T-helper 1 cell (primary cell): ENCODE measurements around the gene CACNA1H.
"Not testable (repeated sequence)": the region's sequence is repeated elsewhere in the genome, so short reads cannot be mapped to it uniquely, and the experiment has no call there.

Experiments used
- DNase-seq, 5 donors: peaks; one replicate each; pipeline ENCODE4 v3.0.0-alpha.2; 2012 to 2020

Gene CACNA1H

DNA sequence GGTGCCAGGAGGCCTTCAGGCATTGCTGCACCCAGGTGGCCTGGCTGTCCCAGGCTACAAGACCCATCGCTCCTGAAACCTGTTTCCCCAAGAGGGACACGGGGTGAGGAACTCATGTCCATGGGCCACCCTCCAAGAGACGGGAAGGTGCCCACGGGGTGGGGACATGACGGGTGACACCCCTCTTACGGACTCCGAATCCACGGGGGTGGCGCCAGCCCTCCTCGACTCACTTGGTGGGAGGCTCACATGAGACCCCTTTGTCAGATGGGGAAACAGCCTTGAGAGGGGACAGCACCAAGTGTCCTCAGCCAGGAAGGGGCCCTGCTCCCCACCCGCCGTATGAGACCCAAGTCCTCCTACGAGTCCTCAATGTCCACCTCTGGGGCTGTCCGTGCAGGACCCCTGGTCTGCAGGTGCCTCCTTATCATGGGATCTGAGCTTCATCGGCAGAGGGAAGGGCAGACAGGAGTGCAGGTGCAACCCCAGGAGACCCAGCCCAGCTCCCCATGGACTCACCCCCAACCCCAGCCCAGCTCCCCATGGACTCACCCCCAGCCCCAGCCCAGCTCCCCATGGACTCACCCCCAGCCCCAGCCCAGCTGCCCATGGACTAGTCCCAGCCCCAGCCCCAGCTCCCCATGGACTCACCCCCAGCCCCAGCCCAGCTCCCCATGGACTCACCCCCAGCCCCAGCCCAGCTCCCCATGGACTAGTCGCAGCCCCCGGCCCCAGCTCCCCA is 77.7 kb downstream of the CACNA1H start:
- not testable (repeated sequence) for DNase-seq

- peak in 1 of 5 donors; percentile 1 for DNase-seq
Observed at GRCh38 chr16:1231301-1231700, 78.4 kb downstream of the CACNA1H start.

DNA sequence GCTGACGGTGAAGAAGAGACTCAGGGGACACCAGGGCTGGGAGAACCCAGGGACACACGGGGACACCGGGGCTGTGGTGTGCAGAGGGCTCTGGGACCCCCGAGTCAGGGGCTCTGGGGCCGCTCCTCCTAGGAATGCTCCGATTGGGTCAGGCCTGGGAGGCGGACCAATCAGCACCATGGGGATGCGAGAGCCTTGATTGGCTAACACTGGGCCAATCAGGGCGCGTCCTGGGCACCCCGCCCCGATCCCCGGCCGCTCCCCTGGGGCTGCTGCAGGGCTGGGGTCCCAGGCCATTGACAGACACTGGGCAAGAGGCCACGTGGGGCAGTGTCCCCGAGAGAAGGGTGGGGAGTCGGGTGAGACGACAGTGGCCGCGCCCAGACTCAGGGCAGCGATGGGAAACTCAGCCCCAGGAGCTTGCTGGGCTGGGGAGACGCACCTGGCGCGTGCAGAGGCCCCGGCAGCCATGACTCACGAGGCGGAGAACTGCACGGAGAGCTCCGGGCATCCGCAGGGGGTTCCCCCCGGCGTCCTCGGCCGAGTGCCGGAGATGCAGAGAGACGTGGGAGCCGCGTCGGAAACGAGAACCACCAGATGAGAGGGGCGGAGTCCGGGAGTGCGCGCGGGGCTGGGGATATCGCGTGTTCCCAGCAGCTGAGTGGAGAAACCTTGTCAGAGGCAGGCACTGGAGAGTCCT is 79.3 kb downstream of the CACNA1H start:
- not testable (repeated sequence) for DNase-seq

DNA sequence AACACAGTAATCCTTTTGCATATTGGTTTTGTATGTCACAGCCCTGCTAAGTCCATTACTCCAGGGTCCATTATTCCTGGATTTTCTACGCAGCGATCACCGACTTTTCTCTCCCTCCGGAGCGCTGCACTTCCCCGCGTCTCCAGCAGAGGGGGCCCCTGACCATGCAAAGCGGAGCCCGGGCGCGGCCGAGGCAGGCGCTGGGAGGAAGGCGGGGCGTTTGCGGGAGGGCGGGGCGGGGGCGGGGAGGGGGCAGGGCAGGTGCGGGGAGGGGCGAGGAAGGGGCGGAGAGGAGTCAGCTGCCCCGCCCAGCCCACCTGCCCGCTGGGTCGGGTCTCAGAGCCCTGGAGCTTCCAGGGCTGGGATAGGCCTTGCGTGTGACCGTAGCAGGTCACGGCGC is 83.8 kb downstream of the CACNA1H start:
- DNase-seq = not testable (repeated sequence)

DNA sequence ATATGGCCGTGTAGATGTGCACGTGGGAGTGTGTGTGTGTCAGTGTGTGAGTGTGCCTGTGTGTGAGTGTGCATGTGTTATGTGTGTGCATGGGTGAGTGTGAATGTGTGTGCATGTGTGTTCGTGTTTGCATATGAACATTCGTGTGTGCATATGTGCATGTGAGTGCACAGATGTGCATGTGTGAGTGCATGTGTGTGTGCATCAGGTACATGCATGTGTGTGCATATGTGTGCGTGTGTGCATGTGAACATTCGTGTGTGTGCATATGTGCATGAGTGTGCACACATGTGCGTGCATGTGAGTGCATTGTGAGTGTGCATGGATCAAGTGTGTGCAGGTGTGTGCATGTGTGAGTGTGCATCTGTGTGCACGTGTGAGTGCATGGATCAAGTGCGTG is 85.1 kb downstream of the CACNA1H start:
- no peak for DNase-seq

GRCh38 chr16:1238909-1239308 is 86.0 kb downstream of the CACNA1H start:
- DNase-seq = not testable (repeated sequence)

DNA sequence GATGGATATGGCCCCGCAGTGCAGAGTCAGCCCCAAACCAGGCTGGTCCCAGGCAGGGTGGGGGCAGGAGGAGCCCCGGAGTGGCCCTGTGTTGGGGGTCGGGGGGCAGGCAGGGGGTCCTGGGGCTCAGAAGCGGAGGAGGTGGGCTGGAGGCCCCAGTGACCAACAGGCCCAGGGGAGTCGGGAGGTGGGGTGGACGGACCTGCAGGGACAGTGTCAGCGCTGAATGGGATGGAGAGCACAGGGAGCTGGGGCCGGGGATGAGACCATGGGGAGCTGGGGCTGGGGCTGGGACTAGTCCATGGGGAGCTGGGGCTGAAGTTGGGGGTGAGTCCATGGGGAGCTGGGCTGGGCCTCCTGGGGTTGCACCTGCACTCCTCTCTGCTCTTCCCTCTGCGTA is 86.7 kb downstream of the CACNA1H start:
- DNase-seq = peak in 1 of 5 donors; percentile 7

DNA sequence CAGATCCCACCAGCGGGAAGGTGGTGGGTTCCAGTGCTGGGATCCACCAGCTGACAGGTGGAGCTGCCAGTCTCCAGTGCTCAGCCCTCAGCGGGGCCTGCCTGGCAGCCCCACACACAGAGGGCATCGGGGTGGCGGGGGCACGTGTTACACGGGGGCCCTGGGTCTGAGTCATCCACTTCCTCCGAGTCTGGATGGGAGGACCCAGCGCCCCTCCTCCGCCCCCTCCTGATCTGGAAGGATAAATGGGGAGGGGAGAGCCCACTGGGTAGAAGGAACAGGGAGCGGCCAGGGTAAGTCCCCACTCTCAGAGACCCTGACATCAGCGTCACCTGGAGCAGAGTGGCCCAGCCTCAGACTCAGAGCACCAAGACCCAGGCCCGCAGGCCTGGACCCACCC is 87.5 kb downstream of the CACNA1H start, which contains the start of gene TPSAB1:
Gene TPSAB1, plus strand, starts transcription at position 270 of the 400 bp plus-strand sequence. CDS start 234 bp downstream, outside the sequence.
- not testable (repeated sequence) for DNase-seq

- not testable (repeated sequence) for DNase-seq
Observed at GRCh38 chr16:1241081-1241480, 88.2 kb downstream of the CACNA1H start.

GRCh38 chr16:1243363-1243762 is 90.5 kb downstream of the CACNA1H start:
- DNase-seq = not testable (repeated sequence)

- not testable (repeated sequence) for DNase-seq
Observed at GRCh38 chr16:1243907-1244850, 91.3 kb downstream of the CACNA1H start.

DNA sequence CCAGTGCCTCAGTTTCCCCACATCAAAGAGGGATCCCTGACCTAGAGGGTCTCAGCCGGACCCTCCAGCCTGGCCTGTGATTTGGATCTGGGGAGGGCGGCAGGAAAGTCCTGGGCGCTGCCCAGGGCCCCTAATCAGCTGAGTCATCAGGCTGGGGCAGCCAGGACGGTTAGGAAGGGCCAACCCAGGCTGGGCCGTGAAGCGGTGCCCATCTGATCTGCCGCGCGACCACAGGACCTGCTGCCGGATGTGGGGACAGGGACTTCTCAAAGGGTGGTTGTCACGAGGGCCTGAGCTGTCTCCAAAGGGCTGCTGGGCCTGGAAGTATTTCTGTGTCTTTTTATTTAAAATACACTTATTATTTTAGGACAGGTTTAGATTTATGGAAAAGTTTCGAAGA is 92.0 kb downstream of the CACNA1H start:
- no peak for DNase-seq

GRCh38 chr16:1245452-1246020 is 92.6 kb downstream of the CACNA1H start:
- DNase-seq = no peak

GRCh38 chr16:1247903-1248537 is 95.1 kb downstream of the CACNA1H start:
- DNase-seq = not testable (repeated sequence)

GRCh38 chr16:1249031-1249755 is 96.3 kb downstream of the CACNA1H start:
- DNase-seq = not testable (repeated sequence)

DNA sequence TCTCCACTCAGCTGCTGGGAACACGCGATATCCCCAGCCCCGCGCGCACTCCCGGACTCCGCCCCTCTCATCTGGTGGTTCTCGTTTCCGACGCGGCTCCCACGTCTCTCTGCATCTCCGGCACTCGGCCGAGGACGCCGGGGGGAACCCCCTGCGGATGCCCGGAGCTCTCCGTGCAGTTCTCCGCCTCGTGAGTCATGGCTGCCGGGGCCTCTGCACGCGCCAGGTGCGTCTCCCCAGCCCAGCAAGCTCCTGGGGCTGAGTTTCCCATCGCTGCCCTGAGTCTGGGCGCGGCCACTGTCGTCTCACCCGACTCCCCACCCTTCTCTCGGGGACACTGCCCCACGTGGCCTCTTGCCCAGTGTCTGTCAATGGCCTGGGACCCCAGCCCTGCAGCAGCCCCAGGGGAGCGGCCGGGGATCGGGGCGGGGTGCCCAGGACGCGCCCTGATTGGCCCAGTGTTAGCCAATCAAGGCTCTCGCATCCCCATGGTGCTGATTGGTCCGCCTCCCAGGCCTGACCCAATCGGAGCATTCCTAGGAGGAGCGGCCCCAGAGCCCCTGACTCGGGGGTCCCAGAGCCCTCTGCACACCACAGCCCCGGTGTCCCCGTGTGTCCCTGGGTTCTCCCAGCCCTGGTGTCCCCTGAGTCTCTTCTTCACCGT is 100.9 kb downstream of the CACNA1H start:
- DNase-seq = not testable (repeated sequence)

- not testable (repeated sequence) for DNase-seq
Observed at GRCh38 chr16:1254821-1255220, 101.9 kb downstream of the CACNA1H start.

- DNase-seq = not testable (repeated sequence)
Observed at GRCh38 chr16:1255276-1256122, 102.6 kb downstream of the CACNA1H start, which contains the start of gene TPSD1. Gene TPSD1, plus strand, starts transcription at chr16:1256069. Its CDS starts 212 bp downstream, at chr16:1256281.

DNA sequence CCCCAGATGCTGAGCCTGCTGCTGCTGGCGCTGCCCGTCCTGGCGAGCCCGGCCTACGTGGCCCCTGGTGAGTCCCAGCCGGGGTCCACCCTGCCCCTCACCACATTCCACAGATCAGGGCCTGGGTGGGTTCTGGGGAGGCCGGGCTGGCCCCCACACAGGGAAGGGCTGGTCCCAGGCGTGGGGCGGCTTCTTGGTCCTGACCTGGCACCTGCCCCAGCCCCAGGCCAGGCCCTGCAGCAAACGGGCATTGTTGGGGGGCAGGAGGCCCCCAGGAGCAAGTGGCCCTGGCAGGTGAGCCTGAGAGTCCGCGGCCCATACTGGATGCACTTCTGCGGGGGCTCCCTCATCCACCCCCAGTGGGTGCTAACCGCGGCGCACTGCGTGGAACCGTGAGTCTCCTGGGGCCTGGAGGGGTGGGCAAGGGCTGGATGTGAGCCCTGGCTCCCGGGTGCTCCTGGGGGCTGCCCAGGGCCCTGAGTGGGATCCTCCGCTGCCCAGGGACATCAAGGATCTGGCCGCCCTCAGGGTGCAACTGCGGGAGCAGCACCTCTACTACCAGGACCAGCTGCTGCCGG is 103.5 kb downstream of the CACNA1H start:
- not testable (repeated sequence) for DNase-seq
